LNCaP clone FGC (cell line): Measurements from ENCODE around the gene ACHE.
"Not testable (repeated sequence)": the region's sequence is repeated elsewhere in the genome, so short reads cannot be mapped to it uniquely, and the experiment has no call there.

ENCODE experiments used
- DNase-seq: peaks from one replicate; pipeline ENCODE4 v3.0.0-alpha.2; 2011; ENCODE audit warnings: low read depth
- H3K4me3 ChIP-seq: 2 replicates; pipeline ENCODE4 v1.5.1; 2011; ENCODE audit warnings: mild to moderate bottlenecking, low read depth, low read length, control low read depth
- CTCF ChIP-seq: IDR thresholded peaks from 2 replicates; pipeline ENCODE4 v1.5.1; 2012; ENCODE audit warnings: mild to moderate bottlenecking; ENCODE audit not compliant: control insufficient read depth, insufficient read depth; ENCODE audit errors: extremely low read depth

ACHE gene

GRCh38 chr7:100895701-100895955, at the start of gene ACHE:
Gene ACHE, minus strand, starts transcription at chr7:100895888. Its CDS starts 1,656 bp downstream, at chr7:100894232.
- no peak for TF ChIP-seq CTCF
- no peak for DNase-seq
- no peak within 1 kb of the TSS for H3K4me3 ChIP-seq

- TF ChIP-seq CTCF, result no peak
- no peak overlapping the region for H3K4me3 ChIP-seq
- no peak for DNase-seq
These were observed 48.5 kb upstream of the ACHE start for GRCh38 chr7:100944138-100944537.

GRCh38 chr7:100943693-100944092, 48.0 kb upstream of the ACHE start:
- H3K4me3 ChIP-seq, result no peak overlapping the region
- no peak for DNase-seq
- no peak for TF ChIP-seq CTCF

- DNase-seq, result peak; percentile 89
- no peak for TF ChIP-seq CTCF
- H3K4me3 ChIP-seq, result no peak overlapping the region
These were observed 46.5 kb upstream of the ACHE start for GRCh38 chr7:100942045-100942774.

- H3K4me3 ChIP-seq, DNase-seq: not testable (repeated sequence)
These were observed 40.5 kb upstream of the ACHE start for GRCh38 chr7:100936167-100936566.

GRCh38 chr7:100935381-100935780, 39.7 kb upstream of the ACHE start:
- H3K4me3 ChIP-seq, DNase-seq: not testable (repeated sequence)

GRCh38 chr7:100933734-100934133, 38.0 kb upstream of the ACHE start:
- no peak for TF ChIP-seq CTCF
- DNase-seq, result no peak

GRCh38 chr7:100929808-100930174, 34.1 kb upstream of the ACHE start:
- DNase-seq, result no peak
- no peak for TF ChIP-seq CTCF
- no peak overlapping the region for H3K4me3 ChIP-seq

More at GRCh38 chr7:100933734-100934133, 38.0 kb upstream of the ACHE start:
- H3K4me3 ChIP-seq, result no peak overlapping the region

- not testable (repeated sequence) for DNase-seq, H3K4me3 ChIP-seq
These were observed 27.9 kb upstream of the ACHE start for GRCh38 chr7:100923616-100924015.
